ENCODE data around the gene FMN1.
"Not testable (repeated sequence)": the region's sequence is repeated elsewhere in the genome, so short reads cannot be mapped to it uniquely, and the experiment has no call there.

The FMN1 gene

DNA sequence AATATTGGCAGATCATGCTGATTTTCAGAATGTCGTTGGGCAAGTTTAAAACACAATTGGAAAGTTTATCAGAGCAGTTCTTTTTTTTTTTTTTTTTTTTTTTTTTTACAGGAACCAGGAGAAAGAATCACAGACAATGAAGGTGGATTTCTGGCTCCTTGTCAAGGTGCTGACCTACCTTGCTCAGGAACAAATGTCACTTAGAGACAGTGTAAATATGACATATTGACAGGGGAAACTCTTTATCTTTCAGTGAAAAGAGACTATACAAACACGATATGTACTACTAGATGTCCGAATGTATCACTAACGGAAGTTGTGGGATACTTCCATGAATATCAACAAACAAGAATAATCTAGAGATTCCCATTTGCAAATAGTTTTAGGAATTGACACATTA lies 237.3 kb downstream of the FMN1 start:
- no peak for DNase-seq

- DNase-seq, result no peak
Observed at GRCh38 chr15:32956711-32957110, 237.8 kb downstream of the FMN1 start.

- DNase-seq, result peak; percentile 28
Observed at GRCh38 chr15:32956006-32956405, 238.5 kb downstream of the FMN1 start.

DNA sequence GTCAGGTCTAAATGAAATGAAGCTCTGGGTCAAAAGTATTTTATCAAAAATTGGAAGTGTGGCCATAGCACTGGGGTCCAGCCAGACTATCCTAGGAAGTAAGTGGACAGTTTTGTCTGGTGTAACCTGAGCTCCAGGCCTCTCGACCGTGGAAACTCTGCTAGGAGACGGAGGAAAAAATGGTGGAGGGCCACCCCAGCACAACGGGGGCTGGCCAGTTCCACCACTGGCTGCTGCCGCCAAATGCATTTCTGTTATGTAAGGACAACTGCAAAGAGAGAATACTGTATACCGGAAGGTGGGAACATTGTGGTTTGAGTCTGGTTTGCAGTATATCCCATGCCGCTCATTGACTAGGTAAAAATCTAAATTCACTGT lies 241.0 kb downstream of the FMN1 start:
- no peak for DNase-seq

GRCh38 chr15:32952901-32953532 lies 241.5 kb downstream of the FMN1 start:
- no peak for DNase-seq

GRCh38 chr15:32951736-32952464 lies 242.6 kb downstream of the FMN1 start:
- no peak for DNase-seq

GRCh38 chr15:32950051-32950450 lies 244.5 kb downstream of the FMN1 start:
- not testable (repeated sequence) for DNase-seq

DNA sequence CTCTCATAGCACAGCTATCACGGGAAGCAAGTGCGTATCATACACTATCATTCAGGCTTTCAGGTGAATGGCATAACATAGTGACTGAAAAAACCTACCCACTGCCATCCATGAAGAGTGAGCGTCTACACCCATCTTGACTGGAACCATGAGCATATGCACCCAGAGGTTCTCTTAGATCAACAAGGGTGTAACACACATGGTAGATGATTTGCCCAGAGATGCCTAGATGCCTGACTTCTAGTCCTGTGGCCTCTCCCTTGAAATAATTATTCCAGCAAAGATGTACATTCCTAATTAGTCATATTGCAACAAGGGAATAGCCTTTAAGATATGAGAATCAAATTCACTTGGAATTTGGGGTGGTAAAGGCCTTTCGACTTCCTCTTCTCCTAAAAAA lies 248.3 kb downstream of the FMN1 start:
- no peak for DNase-seq

DNA sequence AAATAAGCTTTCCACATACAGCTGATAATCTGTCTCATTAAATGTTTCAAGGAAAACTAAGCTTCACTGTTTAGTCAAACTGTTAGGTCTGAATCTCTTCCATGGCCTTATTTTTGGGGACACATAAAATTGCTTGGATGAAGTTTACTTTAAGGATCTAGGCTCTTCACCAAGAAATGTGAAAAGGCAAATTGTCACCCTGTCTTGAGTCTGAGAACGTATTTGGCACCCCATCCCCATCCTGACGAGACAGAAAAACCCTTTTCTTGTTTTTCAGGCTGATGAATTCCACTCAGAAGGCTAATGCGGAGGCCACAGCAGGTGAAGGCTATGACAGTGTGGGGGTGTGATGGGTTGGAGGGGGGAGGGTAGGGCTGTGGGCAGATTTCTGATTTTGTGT lies 250.1 kb downstream of the FMN1 start:
- no peak for DNase-seq

- no peak for DNase-seq
Observed at GRCh38 chr15:32943711-32944110, 250.8 kb downstream of the FMN1 start.

DNA sequence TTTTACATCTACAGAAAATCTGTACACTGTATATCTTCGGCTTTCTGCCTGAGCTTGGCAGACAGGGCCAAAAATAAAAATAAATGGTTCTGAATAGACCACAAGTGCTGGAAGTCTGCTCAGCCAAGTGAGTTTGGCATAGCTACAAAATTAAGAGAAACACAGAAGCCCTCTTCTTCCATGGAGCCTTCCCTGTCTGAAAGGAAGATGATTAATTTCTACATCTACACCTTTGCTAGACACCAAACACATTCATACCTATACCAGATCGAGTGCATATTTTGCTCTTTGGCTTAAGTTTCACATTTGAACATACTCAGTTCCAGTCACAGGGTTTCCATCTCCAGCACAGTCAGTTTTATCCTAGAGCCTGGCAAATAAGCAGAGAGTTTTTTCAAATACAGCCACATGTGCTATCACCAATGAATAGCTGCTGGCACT lies 252.1 kb downstream of the FMN1 start:
- DNase-seq, result no peak

- DNase-seq, result no peak
Observed at GRCh38 chr15:32941823-32942222, 252.7 kb downstream of the FMN1 start.

- DNase-seq, result no peak
Observed at GRCh38 chr15:32936976-32937375, 257.5 kb downstream of the FMN1 start.

DNA sequence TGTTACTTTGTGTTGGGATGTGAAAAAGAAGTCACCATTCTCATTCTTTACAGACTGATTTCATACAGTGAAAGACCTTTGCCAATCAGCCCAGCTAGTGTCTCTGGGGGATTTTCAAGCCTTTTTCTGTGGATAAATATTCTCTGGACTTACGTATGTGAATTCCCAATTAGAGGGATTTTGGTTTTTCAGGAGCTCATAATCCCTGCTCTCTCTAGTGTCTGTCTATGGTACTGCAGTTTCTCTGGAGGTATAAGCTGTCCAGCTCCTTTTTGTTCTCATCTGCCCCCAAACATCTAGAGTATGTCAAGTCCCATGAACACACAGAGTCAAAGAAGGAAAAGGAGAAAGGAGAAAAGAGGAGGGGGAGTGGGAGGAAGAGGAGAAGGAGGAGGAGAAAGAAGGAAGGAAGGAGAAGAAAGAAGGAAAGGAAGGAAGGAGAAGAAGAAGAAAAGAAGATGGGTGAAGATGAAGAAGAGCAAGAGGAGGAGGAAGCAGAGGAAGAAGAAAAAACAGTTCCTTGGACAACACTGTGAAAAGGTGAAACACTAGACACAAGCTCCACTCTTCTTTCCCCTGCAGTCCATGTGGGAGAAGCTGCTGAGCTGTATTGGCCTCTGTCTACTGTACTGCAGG lies 258.1 kb downstream of the FMN1 start:
- DNase-seq, result no peak

- no peak for DNase-seq
Observed at GRCh38 chr15:32935139-32935538, 259.4 kb downstream of the FMN1 start.

- DNase-seq, result no peak
Observed at GRCh38 chr15:32933236-32933635, 261.3 kb downstream of the FMN1 start.

GRCh38 chr15:32928876-32929275 lies 265.6 kb downstream of the FMN1 start:
- DNase-seq, result no peak

DNA sequence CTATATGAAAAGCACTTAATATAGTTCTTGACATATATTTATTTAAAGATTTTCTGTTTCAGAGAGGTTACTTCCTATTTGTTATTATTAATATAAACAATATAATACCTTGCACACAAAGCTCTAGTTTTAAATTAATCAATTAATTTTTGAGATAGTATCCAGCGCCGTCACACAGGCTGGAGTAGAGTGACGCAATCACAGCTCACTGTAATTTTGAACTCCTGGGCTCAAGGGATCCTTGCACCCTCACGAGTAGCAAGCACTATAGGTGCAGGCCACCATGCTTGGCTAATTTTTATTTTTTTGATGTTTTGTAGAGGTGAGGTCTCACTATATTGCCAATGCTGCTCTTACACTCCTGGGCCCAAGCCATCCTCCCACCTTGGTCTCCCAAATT lies 267.4 kb downstream of the FMN1 start:
- no peak for DNase-seq

DNA sequence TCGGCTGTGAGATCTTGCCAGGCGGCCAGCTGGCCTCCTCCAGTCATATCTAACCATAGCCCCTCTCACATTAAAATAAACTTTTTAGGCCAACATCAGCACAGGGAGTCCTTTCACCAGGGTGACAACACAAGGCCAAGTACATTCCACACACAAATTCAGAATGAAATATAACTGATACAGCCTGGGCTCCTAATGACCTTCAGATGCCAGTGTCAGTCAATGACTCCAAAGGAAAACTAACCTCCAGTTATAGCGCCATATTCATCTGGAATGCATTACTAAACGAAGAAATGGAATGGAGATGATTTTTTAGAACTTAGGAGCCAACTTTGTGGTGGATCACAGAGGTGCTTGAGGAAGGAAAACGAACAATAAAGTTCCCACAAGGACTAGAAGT lies 271.3 kb downstream of the FMN1 start:
- DNase-seq, result no peak

- no peak for DNase-seq
Observed at GRCh38 chr15:32922541-32922940, 272.0 kb downstream of the FMN1 start.

DNA sequence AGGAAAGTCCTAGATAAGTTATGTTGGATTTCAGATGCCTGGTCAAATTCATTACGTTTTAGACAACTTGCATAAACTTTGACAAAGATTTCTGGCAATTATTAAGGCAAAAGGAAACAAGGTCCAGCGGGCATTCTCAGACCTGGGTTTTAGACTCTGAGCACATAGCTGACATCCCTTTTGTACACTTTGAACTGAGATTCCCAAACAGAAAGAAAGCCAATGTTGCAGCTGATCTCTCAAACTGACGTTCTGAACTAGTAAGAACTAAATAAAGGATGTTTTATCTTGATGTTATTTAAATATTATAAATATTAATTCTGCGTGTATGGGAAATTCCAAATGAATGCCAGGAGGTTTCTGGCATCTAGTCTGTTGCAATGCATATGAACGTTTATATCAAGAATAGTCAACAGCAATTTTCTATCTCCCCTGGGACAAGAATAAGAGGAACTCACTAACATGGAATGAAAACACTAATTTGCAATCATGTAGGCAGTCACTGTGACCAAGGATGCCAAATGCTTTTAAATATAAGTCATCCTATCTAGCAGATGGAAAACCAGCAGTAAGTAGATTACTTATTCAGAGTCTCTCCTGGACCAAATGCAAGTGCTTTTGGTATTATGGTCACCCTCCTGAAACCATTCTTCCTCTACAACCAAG lies 274.6 kb downstream of the FMN1 start:
- no peak for DNase-seq

DNA sequence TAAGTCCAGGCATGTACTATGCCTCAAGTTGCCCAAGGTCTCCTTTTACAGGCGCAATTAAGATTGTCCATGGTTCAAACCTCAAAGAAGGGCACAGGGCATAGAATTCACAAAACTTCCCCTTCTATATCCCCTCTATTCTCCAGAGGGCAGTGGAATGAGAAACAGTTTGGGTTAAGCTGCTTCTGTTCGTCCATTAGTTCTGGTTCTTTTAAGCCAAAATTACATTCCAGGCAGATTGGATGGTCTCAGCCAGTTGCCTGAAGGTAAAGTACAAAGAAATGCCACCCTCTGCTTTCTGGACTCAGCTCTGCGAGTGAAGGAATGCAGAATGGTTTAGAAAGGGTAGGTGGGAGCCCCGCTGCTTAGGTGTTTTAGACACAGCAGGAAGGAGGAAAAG lies 276.0 kb downstream of the FMN1 start:
- no peak for DNase-seq

DNA sequence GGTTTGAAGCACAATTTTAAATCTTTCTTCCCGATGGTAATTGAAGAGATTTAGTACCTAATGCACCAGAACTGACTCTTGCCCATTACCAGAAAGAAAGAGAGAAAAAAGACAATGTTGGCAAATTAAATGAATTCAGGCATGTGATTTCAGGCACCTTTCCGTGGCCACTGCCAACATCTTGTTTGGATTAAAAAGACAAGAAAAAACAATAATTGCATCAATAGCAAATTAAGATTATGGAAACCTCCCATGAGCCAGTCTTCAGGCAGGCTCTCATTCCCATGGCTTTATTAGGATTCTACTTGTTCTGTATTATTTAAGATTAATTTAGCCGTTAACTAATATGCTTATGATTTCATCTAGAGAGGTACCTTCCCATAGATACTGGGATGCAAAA lies 283.7 kb downstream of the FMN1 start:
- DNase-seq, result no peak

GRCh38 chr15:32909431-32909830 lies 285.1 kb downstream of the FMN1 start:
- no peak for DNase-seq

Data from NCI-H1105 treated with DMSO at 0.1 percent for 48 hours (cell line).